HG03045 (cell line): ENCODE measurements around the gene LYPD1.

ENCODE experiments used
- ATAC-seq: cut with Tn5 transposase; IDR thresholded peaks from one replicate; pipeline ENCODE4 v1.9.1; 2021; ENCODE audit warnings: mild to moderate bottlenecking, moderate library complexity; ENCODE audit not compliant: unreplicated experiment

Gene LYPD1

DNA sequence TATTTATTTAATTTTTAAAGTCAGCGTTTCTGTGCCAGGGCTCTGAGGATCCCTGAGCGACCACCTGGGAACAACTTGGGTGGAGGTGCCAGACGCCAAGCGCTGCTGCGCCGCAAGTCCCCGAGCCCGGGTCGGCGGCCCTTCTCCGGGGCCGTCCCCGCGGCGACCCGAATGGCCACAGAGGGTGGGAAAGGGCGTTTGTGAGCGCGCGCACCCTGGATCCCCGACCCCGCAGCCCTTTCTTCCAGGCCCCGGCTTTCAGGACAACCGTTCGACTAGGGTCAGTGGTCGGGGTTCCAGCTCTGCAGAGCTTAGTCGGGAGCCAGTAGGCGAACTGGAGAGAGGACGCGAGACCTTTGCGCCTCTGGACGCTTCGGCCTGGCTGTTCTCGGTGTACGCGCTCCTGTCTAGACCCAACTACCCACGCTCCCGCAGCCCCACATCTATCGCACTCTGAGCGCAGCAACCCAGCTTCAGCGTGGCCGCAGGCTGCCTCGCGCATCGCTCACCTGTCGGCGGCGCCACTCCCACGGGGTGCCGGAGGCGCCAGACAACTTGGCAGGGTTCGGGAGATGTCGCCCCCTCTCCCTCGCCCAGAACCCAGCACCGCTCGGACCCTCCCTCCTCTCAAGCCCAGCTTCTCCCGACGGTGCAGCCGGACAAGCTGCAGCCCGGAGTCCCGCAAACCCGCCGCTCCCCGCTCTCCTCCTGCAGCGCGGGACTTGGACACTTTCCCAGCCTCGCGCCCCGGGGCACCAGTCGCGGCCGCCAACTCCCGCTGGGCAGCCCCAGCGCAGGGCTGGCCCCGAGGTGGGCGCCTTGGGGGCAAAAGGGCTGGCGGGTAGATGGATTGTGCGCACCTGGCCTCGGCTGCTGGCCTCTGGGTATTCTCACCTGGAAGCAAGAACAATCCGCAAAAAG, 758 bp downstream of the LYPD1 start:
- ATAC-seq: no peak

DNA sequence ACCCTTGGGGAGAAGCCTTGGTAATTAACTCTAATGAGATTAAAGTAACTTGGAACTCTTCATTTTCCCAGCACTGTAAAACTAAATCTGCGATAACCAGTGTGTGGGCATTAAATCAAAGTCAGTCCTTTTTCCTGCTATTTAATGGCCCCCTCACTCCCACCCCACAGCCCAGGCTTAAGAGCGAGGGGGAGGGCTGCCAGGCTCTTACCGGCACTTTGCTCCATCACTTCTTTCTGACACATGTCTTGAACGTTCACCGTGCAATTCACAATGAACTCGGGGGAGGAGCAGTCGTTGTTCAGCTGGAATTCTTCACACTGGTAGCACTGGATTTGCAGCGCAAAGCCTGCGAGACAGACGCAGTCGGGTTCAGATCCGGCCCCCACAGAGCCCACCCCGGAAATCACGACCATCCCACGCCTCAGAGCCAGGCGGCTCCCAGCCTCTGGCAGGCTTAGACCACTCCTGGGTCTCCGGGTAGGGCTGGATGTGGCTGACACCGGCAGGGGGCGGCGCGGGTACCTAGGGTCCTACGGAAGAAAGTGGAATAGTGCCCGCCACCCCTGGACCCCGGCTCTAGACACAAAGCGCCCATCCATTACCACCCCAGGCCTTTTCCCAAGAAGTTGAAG, 1.7 kb downstream of the LYPD1 start:
- ATAC-seq: no peak

GRCh38 chr2:132667706-132668105, 2.3 kb downstream of the LYPD1 start:
- no peak for ATAC-seq

DNA sequence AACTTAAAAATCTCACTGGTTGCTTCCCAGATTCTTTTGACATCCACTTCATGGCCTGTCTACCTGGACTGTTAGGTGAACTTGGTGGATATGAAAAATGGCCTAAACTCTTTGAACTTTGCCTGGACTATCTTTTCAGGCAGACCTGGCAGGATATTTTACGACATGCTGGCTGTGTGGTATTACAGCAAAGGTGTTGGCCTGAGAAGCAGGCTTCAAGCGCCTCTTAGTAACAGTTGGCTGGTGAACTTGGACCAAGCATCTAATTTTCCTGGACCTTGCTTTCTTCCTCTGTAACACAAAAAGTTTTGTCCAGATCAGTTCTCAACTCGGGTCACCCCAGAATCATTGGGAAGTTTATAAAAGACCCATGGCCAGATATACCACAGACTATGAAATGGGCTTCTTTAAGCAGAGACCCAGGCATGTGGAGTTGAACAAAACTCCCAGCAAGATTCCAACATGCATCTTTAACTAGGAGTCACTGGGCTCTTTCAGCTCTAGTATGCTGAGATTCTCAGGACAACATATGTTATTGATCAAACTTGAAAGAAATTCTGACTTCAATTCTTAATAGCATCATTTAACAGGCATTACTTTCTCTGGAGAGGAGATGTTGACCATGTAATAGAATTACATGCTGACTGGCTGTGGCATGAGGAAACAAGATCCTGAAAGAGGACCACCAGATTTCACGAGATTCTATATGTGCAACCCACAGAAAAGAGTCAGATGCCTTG, 4.4 kb downstream of the LYPD1 start:
- ATAC-seq: no peak

GRCh38 chr2:132664096-132664495, 5.9 kb downstream of the LYPD1 start:
- no peak for ATAC-seq

DNA sequence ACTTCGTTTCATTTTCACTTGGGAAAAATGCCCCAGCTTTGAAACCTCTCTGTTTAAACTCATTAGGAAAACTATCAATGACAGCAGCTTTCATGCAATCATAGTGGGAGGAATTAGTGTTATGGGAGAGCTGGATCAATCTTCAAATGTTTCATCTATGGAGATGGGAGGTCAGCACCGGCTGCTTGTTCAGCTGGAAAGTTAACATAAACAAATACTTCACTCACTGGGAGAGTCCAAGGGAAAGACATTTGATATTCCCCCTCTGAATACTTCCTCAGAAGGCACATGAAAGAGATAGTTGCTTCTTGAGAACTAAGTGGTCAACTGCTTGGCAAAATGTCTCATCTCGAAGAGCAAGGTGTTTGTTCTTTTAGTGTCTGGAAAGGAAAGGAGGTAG, 7.3 kb downstream of the LYPD1 start:
- ATAC-seq: no peak

- no peak for ATAC-seq
Observed at GRCh38 chr2:132659331-132659730, 10.7 kb downstream of the LYPD1 start.

- no peak for ATAC-seq
Observed at GRCh38 chr2:132656266-132656975, 13.6 kb downstream of the LYPD1 start.

GRCh38 chr2:132654968-132655367, 15.0 kb downstream of the LYPD1 start:
- no peak for ATAC-seq

DNA sequence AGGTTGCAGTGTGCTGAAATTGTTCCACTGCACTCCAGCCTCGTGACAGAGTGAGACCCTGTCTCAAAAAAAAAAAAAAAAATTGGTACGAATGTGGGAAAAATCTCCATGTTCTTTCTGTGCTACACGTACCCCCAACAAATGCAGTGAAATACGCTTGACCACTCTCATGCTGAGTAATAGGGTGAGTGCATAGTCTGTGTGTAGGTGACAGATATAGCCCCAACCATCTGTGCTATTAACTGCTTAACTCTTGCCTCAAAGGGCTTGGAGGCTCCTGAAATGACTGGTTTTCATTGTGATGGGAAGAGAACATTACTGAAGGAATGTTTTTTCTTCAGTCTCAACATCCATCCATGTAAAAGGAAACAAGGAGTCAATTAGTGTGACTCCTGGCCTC, 15.7 kb downstream of the LYPD1 start:
- ATAC-seq: no peak

- no peak for ATAC-seq
Observed at GRCh38 chr2:132652474-132652873, 17.5 kb downstream of the LYPD1 start.

GRCh38 chr2:132651115-132652045, 18.6 kb downstream of the LYPD1 start:
- ATAC-seq: no peak

GRCh38 chr2:132646540-132647108, 23.4 kb downstream of the LYPD1 start:
- no peak for ATAC-seq

DNA sequence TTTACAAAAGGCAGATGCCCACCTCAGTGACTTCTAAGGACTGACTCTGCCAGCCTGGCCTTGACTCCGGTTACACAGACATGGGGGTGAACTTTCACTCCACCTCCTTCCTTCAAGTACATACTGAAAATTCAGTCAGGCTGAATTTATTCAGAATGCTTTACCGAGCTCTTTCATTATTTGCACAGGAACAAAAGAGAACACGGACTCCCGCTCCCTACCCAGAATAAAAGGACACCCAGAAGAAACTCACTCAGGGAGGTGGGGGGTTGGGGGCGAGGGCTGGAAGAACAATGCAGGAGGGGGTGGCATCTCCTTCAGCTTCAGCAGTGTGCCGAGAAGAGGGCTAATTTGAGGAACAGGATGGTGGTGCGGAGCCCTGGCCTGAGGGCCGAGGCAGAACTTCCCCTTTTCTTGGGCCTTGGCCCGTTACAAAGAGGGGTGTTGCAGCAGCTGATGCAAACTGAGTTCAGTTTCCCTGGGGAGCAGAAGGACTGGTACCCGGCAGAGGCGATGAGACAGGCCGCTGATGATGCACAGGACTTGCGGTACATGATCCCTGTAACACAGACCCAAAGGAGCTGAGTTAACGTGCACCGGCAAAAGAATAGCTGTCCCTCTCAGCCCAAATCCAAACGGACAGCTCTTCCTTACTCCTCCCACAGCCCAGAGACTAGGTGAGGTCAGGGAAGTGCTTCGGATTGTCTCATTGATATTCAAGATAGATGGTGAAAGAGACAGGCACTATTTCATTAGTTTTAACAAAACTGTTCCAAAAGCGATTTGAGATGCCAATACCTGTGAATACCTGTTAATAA, 24.1 kb downstream of the LYPD1 start:
- ATAC-seq: no peak

DNA sequence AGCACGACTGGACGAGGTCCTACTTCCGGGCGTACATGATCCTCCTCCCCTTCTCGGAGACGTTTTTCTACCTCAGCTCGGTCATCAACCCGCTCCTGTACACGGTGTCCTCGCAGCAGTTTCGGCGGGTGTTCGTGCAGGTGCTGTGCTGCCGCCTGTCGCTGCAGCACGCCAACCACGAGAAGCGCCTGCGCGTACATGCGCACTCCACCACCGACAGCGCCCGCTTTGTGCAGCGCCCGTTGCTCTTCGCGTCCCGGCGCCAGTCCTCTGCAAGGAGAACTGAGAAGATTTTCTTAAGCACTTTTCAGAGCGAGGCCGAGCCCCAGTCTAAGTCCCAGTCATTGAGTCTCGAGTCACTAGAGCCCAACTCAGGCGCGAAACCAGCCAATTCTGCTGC, 24.8 kb downstream of the LYPD1 start:
- ATAC-seq: no peak

GRCh38 chr2:132642415-132642814, 27.6 kb downstream of the LYPD1 start:
- ATAC-seq: no peak

DNA sequence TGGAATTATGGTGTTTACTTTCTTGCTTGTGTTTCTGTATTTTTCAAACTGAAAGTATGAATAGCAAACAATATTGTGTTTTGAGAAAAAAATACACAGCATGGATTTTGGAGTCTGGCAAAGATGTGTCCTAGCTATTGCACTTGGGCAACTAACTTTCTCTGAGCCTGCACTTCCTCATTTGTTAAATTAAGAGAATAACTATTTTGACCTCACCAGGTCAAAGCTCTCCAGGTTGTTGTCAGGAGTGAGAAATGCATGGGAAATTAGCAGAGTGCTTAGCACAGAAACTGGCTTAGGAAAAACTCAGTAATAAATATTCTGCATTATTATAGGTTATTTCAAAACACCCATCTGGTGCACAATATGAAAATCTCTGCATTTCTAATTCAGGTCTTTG, 28.2 kb downstream of the LYPD1 start:
- ATAC-seq: no peak

DNA sequence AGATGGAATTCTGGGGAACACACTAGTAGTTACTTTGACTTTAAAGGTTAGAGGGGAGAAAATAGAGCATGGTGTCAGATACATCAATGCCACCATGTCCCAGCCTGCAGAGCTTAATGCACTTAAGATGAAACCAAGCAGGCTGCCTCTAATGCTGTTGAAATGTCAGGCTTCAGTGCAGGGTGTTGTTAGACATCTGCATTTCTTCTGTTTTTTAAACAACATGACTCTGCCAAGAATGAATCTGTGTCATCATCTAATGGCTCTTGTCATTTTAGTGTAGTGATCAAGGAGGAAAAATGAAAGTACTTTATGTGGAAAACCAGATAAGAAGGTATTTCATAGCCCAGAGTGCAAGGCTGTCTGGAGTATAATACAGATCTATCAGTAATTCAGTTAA, 29.9 kb downstream of the LYPD1 start:
- no peak for ATAC-seq
